ENCODE results near the gene VAV2. TPM values are rescaled to one million over a fixed set of nuclear protein-coding genes. Genes with fewer than 3 reads are reported as not detected.

Gene VAV2
- total and polyA plus RNA-seq, 9 of the 15 experiments (the other 6 are each of a cell fraction or from before 2014, with no cell fraction given): 0.01 to 2.7 (median 1.0) TPM; not detected in 1

GRCh38 chr9:133811471-133811870 lies 180.7 kb downstream of the VAV2 start:
- DNase-seq (ENCODE audit: extremely low read depth in 1 of 4, low spot score in 3 of 4) (no peak), FAIRE-seq (no peak), ATAC-seq (no peak)
- WGBS (ENCODE audit: insufficient coverage, low coverage, missing lambda C conversion rate): under 1% methylated on average over 13 of the region's 13 CpGs
- H3K9ac ChIP-seq (ENCODE audit: insufficient read depth in 1 of 2, low read depth in 2 of 2, low read length in 2 of 2): no peak overlapping the region
- H3K4me3 ChIP-seq: no peak overlapping the region
- no peak overlapping the region for H2AFZ ChIP-seq (ENCODE audit: low read depth, low read length)
- H4K20me1 ChIP-seq (replicated peaks; ENCODE audit: control insufficient read depth, insufficient read depth, low read length): peaks cover 36% of the 10 kb centered on the region
- no peak for TF ChIP-seq ZSCAN32 (CRISPR knock-in tag; IDR thresholded peaks at IDR 0.05)
- no peak for TF ChIP-seq ZNF239 (CRISPR knock-in tag; IDR thresholded peaks at IDR 0.05)
- TF ChIP-seq ILF3 (IDR thresholded peaks at IDR 0.05; ENCODE audit: borderline replicate concordance): no peak
- TF ChIP-seq ARID1B (IDR thresholded peaks at IDR 0.05): no peak
- TF ChIP-seq TAF1 (IDR thresholded peaks at IDR 0.05; ENCODE audit: control insufficient read depth, extremely low read depth, insufficient read depth, low read length, severe bottlenecking): no peak
- CTCF ChIA-PET (ENCODE audit: low intra/inter-chr PET ratio): no interaction called here
- no peak overlapping the region for H3K4me2 ChIP-seq (ENCODE audit: insufficient read depth, low read length)
- peaks cover 34 to 92% of the 10 kb centered on the region in 2 experiments; a peak in 4 of 5 replicates for H3K27me3 ChIP-seq (ENCODE audit: control insufficient read depth in 2 of 2, insufficient read depth in 2 of 2, low read length in 2 of 2)
- no peaks in the 10 kb centered on the region for H3K9me1 ChIP-seq (ENCODE audit: control insufficient read depth, insufficient read depth, low read length)
- intact Hi-C loops (cut with micrococcal nuclease) (no loop called here), in situ Hi-C loops (cut with MboI) (no loop called here)
- no peaks in the 10 kb centered on the region for H3K36me3 ChIP-seq (ENCODE audit: control insufficient read depth, insufficient read depth, low read length)
- BruUV-seq (replicated peaks): no TSS peak
- H3K9me3 ChIP-seq (replicated peaks; ENCODE audit: control insufficient read depth, insufficient read depth, low read depth, low read length): no peaks in the 10 kb centered on the region
- H3K79me2 ChIP-seq (ENCODE audit: control insufficient read depth, insufficient read depth, low read length): no peaks in the 10 kb centered on the region
- no peak overlapping the region for H3K27ac ChIP-seq (ENCODE audit: extremely low read depth, low read depth, low read length)
- POLR2A ChIA-PET: interaction anchor here (0.6 to 0.8 kb wide), 2 partner anchors 26 to 807 kb away, joined by 3 to 4 read pairs; no protein-coding TSS in a partner anchor
- no peaks in the 10 kb centered on the region for H3K4me1 ChIP-seq (replicated peaks in 1 of 2; ENCODE audit: control insufficient read depth in 2 of 2, insufficient read depth in 2 of 2, low read length in 2 of 2)

GRCh38 chr9:133810556-133811195 lies 181.4 kb downstream of the VAV2 start:
- no peaks in the 10 kb centered on the region for H3K4me1 ChIP-seq (replicated peaks in 1 of 2; ENCODE audit: control insufficient read depth in 2 of 2, insufficient read depth in 2 of 2, low read length in 2 of 2)
- CTCF ChIA-PET (ENCODE audit: low intra/inter-chr PET ratio): no interaction called here
- H3K27me3 ChIP-seq (ENCODE audit: control insufficient read depth in 2 of 2, insufficient read depth in 2 of 2, low read length in 2 of 2): peaks cover 31 to 92% of the 10 kb centered on the region in 2 experiments; a peak in 4 of 5 replicates
- in situ Hi-C loops (cut with MboI) (no loop called here), intact Hi-C loops (cut with micrococcal nuclease) (no loop called here)
- peaks cover 36% of the 10 kb centered on the region for H4K20me1 ChIP-seq (replicated peaks; ENCODE audit: control insufficient read depth, insufficient read depth, low read length)
- no peak for TF ChIP-seq ZNF253 (CRISPR knock-in tag; conservative IDR thresholded peaks at IDR 0.05)
- peak; percentile 55 for TF ChIP-seq REST (IDR thresholded peaks at IDR 0.05; ENCODE audit: borderline replicate concordance)
- no peak for TF ChIP-seq REST (CRISPR knock-in tag; IDR thresholded peaks at IDR 0.05; ENCODE audit: low read depth)
- FAIRE-seq (no peak), ATAC-seq (no peak), DNase-seq (ENCODE audit: extremely low read depth in 1 of 4, low spot score in 3 of 4) (no peak)
- no peaks in the 10 kb centered on the region for H3K36me3 ChIP-seq (ENCODE audit: control insufficient read depth, insufficient read depth, low read length)
- H3K9me1 ChIP-seq (ENCODE audit: control insufficient read depth, insufficient read depth, low read length): no peaks in the 10 kb centered on the region
- H3K9me3 ChIP-seq (replicated peaks; ENCODE audit: control insufficient read depth, insufficient read depth, low read depth, low read length): no peaks in the 10 kb centered on the region
- H3K79me2 ChIP-seq (ENCODE audit: control insufficient read depth, insufficient read depth, low read length): no peaks in the 10 kb centered on the region
- WGBS (ENCODE audit: insufficient coverage, low coverage, missing lambda C conversion rate): under 1% methylated on average over 23 of the region's 23 CpGs
- BruUV-seq (replicated peaks): no TSS peak
- H3K4me3 ChIP-seq: no peak overlapping the region
- H3K27ac ChIP-seq (ENCODE audit: extremely low read depth, low read depth, low read length): no peak overlapping the region
- H3K4me2 ChIP-seq (ENCODE audit: insufficient read depth, low read length): no peak overlapping the region
- H2AFZ ChIP-seq (ENCODE audit: low read depth, low read length): no peak overlapping the region
- H3K9ac ChIP-seq (ENCODE audit: insufficient read depth in 1 of 2, low read depth in 2 of 2, low read length in 2 of 2): no peak overlapping the region; a peak in 1 of 4 replicates
- POLR2A ChIA-PET: interaction anchor here (0.6 to 0.8 kb wide), 2 partner anchors 27 to 807 kb away, joined by 3 to 4 read pairs; no protein-coding TSS in a partner anchor

Data from K562 (cell line).